Endothelial cell (in vitro differentiated cells): Measurements from ENCODE around the gene PCDHA8. TPM values are rescaled to one million over a fixed set of nuclear protein-coding genes. Genes with fewer than 3 reads are reported as not detected.
"Not testable (repeated sequence)": the region's sequence is repeated elsewhere in the genome, so short reads cannot be mapped to it uniquely, and the experiment has no call there.

Experiments used
- DNase-seq: peaks from one replicate; pipeline ENCODE4 v3.0.0; 2021; ENCODE audit warnings: low spot score
- H3K27ac Mint-ChIP-seq: one replicate; pipeline ENCODE4 v1.8.0; 2021; ENCODE audit warnings: mixed read lengths, inconsistent platforms; ENCODE audit not compliant: unreplicated experiment
- H3K27me3 Mint-ChIP-seq: one replicate; pipeline ENCODE4 v1.8.0; 2021; ENCODE audit warnings: mild to moderate bottlenecking, moderate library complexity, mixed read lengths, inconsistent platforms; ENCODE audit not compliant: unreplicated experiment
- H3K36me3 Mint-ChIP-seq: one replicate; pipeline ENCODE4 v1.8.0; 2021; ENCODE audit warnings: mild to moderate bottlenecking, low read depth, mixed read lengths, inconsistent platforms; ENCODE audit not compliant: unreplicated experiment
- H3K4me1 Mint-ChIP-seq: one replicate; pipeline ENCODE4 v1.8.0; 2021; ENCODE audit warnings: mild to moderate bottlenecking, mixed read lengths, inconsistent platforms; ENCODE audit not compliant: unreplicated experiment
- H3K4me3 Mint-ChIP-seq: one replicate; pipeline ENCODE4 v1.8.0; 2021; ENCODE audit warnings: mild to moderate bottlenecking, mixed read lengths, inconsistent platforms; ENCODE audit not compliant: unreplicated experiment
- H3K9me3 Mint-ChIP-seq: one replicate; pipeline ENCODE4 v1.8.0; 2021; ENCODE audit warnings: mixed read lengths, inconsistent platforms; ENCODE audit not compliant: unreplicated experiment
- CTCF ChIP-seq: fragments of 200-600 bp; sonication (generic); IDR thresholded peaks from one replicate; pipeline ENCODE4 v1.5.0; 2021; ENCODE audit warnings: antibody characterized with exemption; ENCODE audit not compliant: unreplicated experiment
- total RNA-seq: library from RNA; stranded (reverse); fragmentation: NEBNext Ultra II Directional; extraction: Animal tissue kit (Norgen Biotek cat#: 25700); gene quantifications from one replicate; pipeline ENCODE4 v1.2.1, GENCODE V29; 2021; ENCODE audit not compliant: unreplicated experiment

Gene PCDHA8
- total RNA-seq, 1 donor from 2014 or later, result 1.6 TPM

- H3K27ac Mint-ChIP-seq, result peak within 1 kb of the TSS; percentile 40
- peaks cover 2% of the 10 kb centered on the region for H3K27me3 Mint-ChIP-seq
- H3K4me1 Mint-ChIP-seq, result peaks cover 12% of the 10 kb centered on the region
- peak; percentile 41 for TF ChIP-seq CTCF
- no peaks in the 10 kb centered on the region for H3K9me3 Mint-ChIP-seq
- peak within 1 kb of the TSS; percentile 93 for H3K4me3 Mint-ChIP-seq
- H3K36me3 Mint-ChIP-seq, result peaks cover 11% of the 10 kb centered on the region
- peak; percentile 45 for DNase-seq
Observed at GRCh38 chr5:140868721-140869554, 28.0 kb downstream of the PCDHA8 start, which contains the start of gene PCDHA11. PCDHA11 (plus strand) TSS chr5:140868957; CDS start chr5:140869104, 147 bp downstream.

GRCh38 chr5:140869555-140869886 is 28.5 kb downstream of the PCDHA8 start:
- H3K27me3 Mint-ChIP-seq, result peaks cover 2% of the 10 kb centered on the region
- H3K9me3 Mint-ChIP-seq, result no peaks in the 10 kb centered on the region
- TF ChIP-seq CTCF, result no peak
- H3K4me1 Mint-ChIP-seq, result peaks cover 12% of the 10 kb centered on the region
- no peak for DNase-seq
- H3K4me3 Mint-ChIP-seq, result peak overlapping the region; percentile 93
- H3K36me3 Mint-ChIP-seq, result peaks cover 11% of the 10 kb centered on the region
- H3K27ac Mint-ChIP-seq, result peak overlapping the region; percentile 40

- TF ChIP-seq CTCF, result no peak
- Mint-ChIP-seq H3K4me3 (no peak overlapping the region), H3K27me3 (peaks cover 2% of the 10 kb centered on the region)
Observed at GRCh38 chr5:140870221-140871201, 29.5 kb downstream of the PCDHA8 start.

GRCh38 chr5:140875085-140876065 is 34.4 kb downstream of the PCDHA8 start, which contains the start of gene PCDHA12:
PCDHA12 (plus strand) TSS chr5:140875308; CDS start chr5:140875473, 165 bp downstream.
- TF ChIP-seq CTCF, result peak; percentile 59
- peak within 1 kb of the TSS; percentile 95 for H3K4me3 Mint-ChIP-seq
- H3K4me1 Mint-ChIP-seq, result peaks cover 3% of the 10 kb centered on the region
- no peaks in the 10 kb centered on the region for H3K9me3 Mint-ChIP-seq
- no peaks in the 10 kb centered on the region for H3K27me3 Mint-ChIP-seq
- DNase-seq, result peak; percentile 33
- H3K27ac Mint-ChIP-seq, result peak within 1 kb of the TSS; percentile 80
- peaks cover 4% of the 10 kb centered on the region for H3K36me3 Mint-ChIP-seq

More at GRCh38 chr5:140870221-140871201, 29.5 kb downstream of the PCDHA8 start:
- Mint-ChIP-seq H3K4me1 (peaks cover 12% of the 10 kb centered on the region), H3K36me3 (peaks cover 11% of the 10 kb centered on the region), H3K9me3 (no peaks in the 10 kb centered on the region), H3K27ac (no peak overlapping the region)
- no peak for DNase-seq

- H3K9me3 Mint-ChIP-seq, H3K4me1 Mint-ChIP-seq, H3K27me3 Mint-ChIP-seq, H3K27ac Mint-ChIP-seq, H3K36me3 Mint-ChIP-seq, DNase-seq: not testable (repeated sequence)
- peak overlapping the region; percentile 95 for H3K4me3 Mint-ChIP-seq
Observed at GRCh38 chr5:140876541-140877261, 35.7 kb downstream of the PCDHA8 start.
